Trophoblast cell (in vitro differentiated cells and primary cell): ENCODE results near the gene ULK4.
A peak's percentile ranks its signal among the peaks of the same experiment; 100 is the strongest.

Experiments
- DNase-seq, 2 donors: peaks; one replicate each; pipeline ENCODE4 v3.0.0-alpha.2; 2016
- H2AFZ ChIP-seq: 2 replicates; pipeline ENCODE4 v1.6.1; 2013; ENCODE audit warnings: low read length, moderate library complexity, mild to moderate bottlenecking; ENCODE audit not compliant: insufficient read depth, poor library complexity
- H2AK5ac ChIP-seq: 2 replicates; pipeline ENCODE4 v1.6.1; 2013; ENCODE audit warnings: mild to moderate bottlenecking, low read length
- H2BK120ac ChIP-seq: 2 replicates; pipeline ENCODE4 v1.6.1; 2013; ENCODE audit warnings: low read length, mild to moderate bottlenecking, moderate library complexity; ENCODE audit not compliant: insufficient read depth, poor library complexity
- H2BK12ac ChIP-seq: 2 replicates; pipeline ENCODE4 v1.6.1; 2013; ENCODE audit warnings: mild to moderate bottlenecking, low read length, moderate library complexity
- H2BK5ac ChIP-seq: 2 replicates; pipeline ENCODE4 v1.6.1; 2013; ENCODE audit warnings: low read length, low read depth, moderate library complexity, mild to moderate bottlenecking; ENCODE audit not compliant: poor library complexity
- H3K14ac ChIP-seq: 2 replicates; pipeline ENCODE4 v1.6.1; 2013; ENCODE audit warnings: mild to moderate bottlenecking, low read length
- H3K18ac ChIP-seq: 2 replicates; pipeline ENCODE4 v1.6.1; 2013; ENCODE audit warnings: mild to moderate bottlenecking, low read length
- H3K23ac ChIP-seq: 2 replicates; pipeline ENCODE4 v1.6.1; 2013; ENCODE audit warnings: low read length
- H3K27ac ChIP-seq: 2 replicates; pipeline ENCODE4 v1.5.1; 2013; ENCODE audit warnings: low read depth, mild to moderate bottlenecking, inconsistent platforms, low read length, moderate library complexity
- H3K27me3 ChIP-seq: 2 replicates; pipeline ENCODE4 v1.6.1; 2013; ENCODE audit warnings: inconsistent platforms, mild to moderate bottlenecking, low read length, moderate library complexity; ENCODE audit not compliant: insufficient read depth
- H3K36me3 ChIP-seq, 2 experiments: 1 replicate in 1 of 2; 2 replicates in 1 of 2; pipeline ENCODE4 v1.6.1; 2013; ENCODE audit warnings: low read length in 2 of 2, mild to moderate bottlenecking in 2 of 2, moderate library complexity in 1 of 2; ENCODE audit not compliant: insufficient read depth in 2 of 2, control insufficient read depth in 1 of 2
- H3K4ac ChIP-seq: 2 replicates; pipeline ENCODE4 v1.6.1; 2013; ENCODE audit warnings: low read depth, mild to moderate bottlenecking, low read length, moderate library complexity
- H3K4me1 ChIP-seq, 2 experiments: 1 replicate in 1 of 2; 2 replicates in 1 of 2; pipeline ENCODE4 v1.6.1; 2013; ENCODE audit warnings: low read length in 2 of 2, mild to moderate bottlenecking in 2 of 2, moderate library complexity in 1 of 2; ENCODE audit not compliant: insufficient read depth in 2 of 2, control insufficient read depth in 1 of 2
- H3K4me2 ChIP-seq: 2 replicates; pipeline ENCODE4 v1.6.1; 2013; ENCODE audit warnings: inconsistent platforms, mild to moderate bottlenecking, low read length, moderate library complexity
- H3K4me3 ChIP-seq: 2 replicates; pipeline ENCODE4 v1.5.1; 2013; ENCODE audit warnings: mild to moderate bottlenecking, low read depth, low read length, inconsistent platforms
- H3K79me1 ChIP-seq: one replicate; pipeline ENCODE4 v1.6.1; 2013; ENCODE audit warnings: low read length
- H3K79me2 ChIP-seq: 2 replicates; pipeline ENCODE4 v1.6.1; 2013; ENCODE audit warnings: low read length, mild to moderate bottlenecking; ENCODE audit not compliant: control insufficient read depth, insufficient read depth, poor library complexity
- H3K9ac ChIP-seq: 2 replicates; pipeline ENCODE4 v1.6.1; 2013; ENCODE audit warnings: mild to moderate bottlenecking, low read length
- H3K9me3 ChIP-seq: 2 replicates; pipeline ENCODE4 v1.6.1; 2013; ENCODE audit warnings: low read depth, mild to moderate bottlenecking, control low read depth, inconsistent platforms, low read length; ENCODE audit not compliant: insufficient read depth
- H4K12ac ChIP-seq: 2 replicates; pipeline ENCODE4 v1.6.1; 2013; ENCODE audit warnings: low read depth, mild to moderate bottlenecking, low read length, moderate library complexity
- H4K8ac ChIP-seq: 2 replicates; pipeline ENCODE4 v1.6.1; 2013; ENCODE audit warnings: low read depth, mild to moderate bottlenecking, low read length, moderate library complexity
- H4K91ac ChIP-seq: one replicate; pipeline ENCODE4 v1.6.1; 2013; ENCODE audit warnings: low read depth, mild to moderate bottlenecking, low read length, moderate library complexity
- WGBS: extraction: QIAGEN DNeasy Blood & Tissue Kit; methylation state at CpG from one replicate; pipeline ENCODE4 v1.1.7; 2013; ENCODE audit warnings: missing lambda C conversion rate; ENCODE audit not compliant: insufficient read length, insufficient coverage; ENCODE audit errors: extremely low coverage; 5-methylcytosine and 5-hydroxymethylcytosine counted together

ULK4 gene

DNA sequence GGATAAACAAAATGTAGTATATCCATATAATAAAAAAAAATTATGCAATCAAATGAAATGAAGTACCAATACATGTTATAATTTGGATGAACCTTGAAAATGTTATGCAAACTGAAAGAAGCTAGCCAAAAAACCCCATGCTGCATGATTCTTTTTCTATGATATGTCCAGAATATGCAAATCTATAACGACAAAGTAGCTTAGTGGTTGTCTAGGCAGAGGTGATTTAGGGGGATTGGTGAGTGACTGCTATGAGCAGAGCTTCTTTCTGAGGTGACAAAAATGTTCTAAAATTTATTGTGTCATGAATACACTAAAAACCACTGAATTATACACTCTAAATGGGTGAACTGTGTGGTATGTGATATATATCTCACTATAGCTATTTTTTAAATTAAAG is 438.0 kb downstream of the ULK4 start:
- no peaks in the 10 kb centered on the region for H3K9me3 ChIP-seq
- H3K18ac ChIP-seq, result no peak overlapping the region
- no peak overlapping the region for H2BK12ac ChIP-seq
- H3K9ac ChIP-seq, result no peak overlapping the region
- no CpG with 5 or more reads among the region's 1 CpG for WGBS
- no peak overlapping the region for H2AK5ac ChIP-seq
- no peak overlapping the region for H2AFZ ChIP-seq
- H3K4me2 ChIP-seq, result no peak overlapping the region
- peaks cover 0 to 2% of the 10 kb centered on the region in 2 experiments for H3K4me1 ChIP-seq
- DNase-seq, result no peak
- no peak overlapping the region for H3K4ac ChIP-seq
- no peak overlapping the region for H3K4me3 ChIP-seq
- no peak overlapping the region for H3K23ac ChIP-seq
- H4K91ac ChIP-seq, result no peak overlapping the region
- H4K8ac ChIP-seq, result no peak overlapping the region
- no peaks in the 10 kb centered on the region for H3K27me3 ChIP-seq
- no peak overlapping the region for H2BK5ac ChIP-seq
- no peaks in the 10 kb centered on the region for H3K79me1 ChIP-seq
- H3K27ac ChIP-seq, result no peak overlapping the region
- H3K14ac ChIP-seq, result no peak overlapping the region
- H3K79me2 ChIP-seq, result no peaks in the 10 kb centered on the region
- no peaks in the 10 kb centered on the region for H3K36me3 ChIP-seq
- H2BK120ac ChIP-seq, result no peak overlapping the region
- H4K12ac ChIP-seq, result no peak overlapping the region

DNA sequence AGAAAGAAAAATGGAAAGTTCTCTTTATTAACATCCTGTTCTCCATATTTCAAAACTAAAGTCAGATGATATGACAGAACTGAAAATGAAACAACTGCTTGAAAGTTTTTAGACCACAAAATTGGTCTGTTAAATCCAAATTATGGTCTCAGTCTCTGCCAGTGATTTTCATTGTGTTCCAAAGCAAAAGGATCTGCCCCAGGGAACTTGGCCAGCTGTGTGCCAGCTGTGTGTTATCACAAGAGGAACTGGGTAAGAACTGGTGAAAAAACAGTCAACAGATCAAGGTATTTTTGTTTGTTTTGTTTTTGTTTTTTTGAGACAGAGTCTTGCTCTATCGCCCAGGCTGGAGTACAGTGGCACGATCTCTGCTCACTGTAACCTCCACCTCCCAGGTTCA is 439.3 kb downstream of the ULK4 start:
- H3K9ac ChIP-seq, result no peak overlapping the region
- H3K23ac ChIP-seq, result no peak overlapping the region
- no peak overlapping the region for H3K4me2 ChIP-seq
- no peak for DNase-seq
- H3K14ac ChIP-seq, result no peak overlapping the region
- no peaks in the 10 kb centered on the region for H3K36me3 ChIP-seq
- H3K4me3 ChIP-seq, result no peak overlapping the region
- no peak overlapping the region for H3K27ac ChIP-seq
- WGBS, result no CpG with 5 or more reads among the region's 2 CpGs
- H3K18ac ChIP-seq, result no peak overlapping the region
- no peak overlapping the region for H2BK120ac ChIP-seq
- H3K4me1 ChIP-seq, result peaks cover 0 to 2% of the 10 kb centered on the region in 2 experiments
- H3K4ac ChIP-seq, result no peak overlapping the region
- no peak overlapping the region for H2AK5ac ChIP-seq
- H3K79me2 ChIP-seq, result no peaks in the 10 kb centered on the region
- H4K8ac ChIP-seq, result no peak overlapping the region
- H2BK12ac ChIP-seq, result no peak overlapping the region
- H2BK5ac ChIP-seq, result no peak overlapping the region
- no peak overlapping the region for H4K91ac ChIP-seq
- H3K79me1 ChIP-seq, result no peaks in the 10 kb centered on the region
- no peaks in the 10 kb centered on the region for H3K27me3 ChIP-seq
- no peaks in the 10 kb centered on the region for H3K9me3 ChIP-seq
- H4K12ac ChIP-seq, result no peak overlapping the region
- no peak overlapping the region for H2AFZ ChIP-seq

DNA sequence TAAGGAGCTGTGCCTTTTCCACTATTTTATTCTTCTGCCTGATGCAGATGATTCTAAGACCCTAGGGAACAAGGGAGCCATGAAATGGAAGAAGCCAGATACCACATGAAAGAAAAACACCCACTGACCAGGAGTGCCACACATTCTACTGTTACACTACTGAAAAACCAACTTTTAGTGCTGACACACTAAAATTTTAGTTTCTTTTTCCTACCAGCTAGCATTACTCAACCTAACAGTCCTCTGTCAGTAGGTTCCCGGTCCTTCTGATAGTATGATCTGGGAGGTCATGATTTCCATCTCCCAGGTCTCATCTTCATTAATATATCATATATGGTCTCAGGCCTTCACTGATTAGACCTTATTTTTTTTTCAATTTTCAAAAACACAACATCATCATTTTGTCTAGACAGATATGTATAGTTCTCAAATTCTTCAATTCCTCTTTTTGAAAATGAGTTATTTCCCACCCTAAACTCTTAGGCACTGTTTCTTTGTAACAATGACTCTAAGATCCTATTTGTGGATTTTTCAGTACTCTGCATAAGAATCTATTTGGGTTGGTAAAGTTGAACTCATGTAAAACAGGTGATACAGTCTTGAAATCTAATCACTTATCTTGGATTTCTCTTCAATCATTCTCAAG is 440.8 kb downstream of the ULK4 start:
- H4K8ac ChIP-seq, result no peak overlapping the region
- WGBS, result no CpG with 5 or more reads among the region's 1 CpG
- H3K27ac ChIP-seq, result no peak overlapping the region

DNA sequence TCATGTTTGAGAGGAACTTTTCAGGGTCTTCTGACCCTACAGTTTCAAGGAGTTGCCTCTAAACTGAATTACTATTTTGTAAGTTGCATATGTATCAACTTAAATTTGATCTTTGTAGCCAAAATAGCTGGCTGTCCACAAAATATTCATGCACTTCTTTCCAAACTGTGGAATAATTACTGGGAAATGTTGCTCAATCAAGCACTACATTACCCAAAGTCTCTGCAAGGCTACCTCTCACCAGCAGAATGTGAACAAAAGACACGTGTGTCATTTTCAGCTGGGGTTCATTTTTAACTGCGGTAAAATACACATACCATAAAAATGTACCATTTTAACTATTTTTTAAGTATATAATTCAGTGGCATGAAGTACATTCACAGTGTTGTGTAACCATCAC is 442.2 kb downstream of the ULK4 start:
- no CpG with 5 or more reads among the region's 2 CpGs for WGBS
- H3K4me2 ChIP-seq, result no peak overlapping the region
- no peak overlapping the region for H3K4ac ChIP-seq
- H2AFZ ChIP-seq, result no peak overlapping the region
- no peaks in the 10 kb centered on the region for H3K79me1 ChIP-seq
- H3K4me1 ChIP-seq, result no peaks in the 10 kb centered on the region
- no peaks in the 10 kb centered on the region for H3K9me3 ChIP-seq
- no peak overlapping the region for H4K8ac ChIP-seq
- no peak overlapping the region for H3K14ac ChIP-seq
- H3K36me3 ChIP-seq, result no peaks in the 10 kb centered on the region
- H2BK5ac ChIP-seq, result no peak overlapping the region
- no peak overlapping the region for H2BK12ac ChIP-seq
- H3K27me3 ChIP-seq, result no peaks in the 10 kb centered on the region
- no peak overlapping the region for H3K27ac ChIP-seq
- no peaks in the 10 kb centered on the region for H3K79me2 ChIP-seq
- peak in 1 of 2 donors; percentile 2 for DNase-seq
- H3K18ac ChIP-seq, result no peak overlapping the region
- H3K23ac ChIP-seq, result no peak overlapping the region
- no peak overlapping the region for H2AK5ac ChIP-seq
- no peak overlapping the region for H4K12ac ChIP-seq
- no peak overlapping the region for H2BK120ac ChIP-seq
- no peak overlapping the region for H3K9ac ChIP-seq
- no peak overlapping the region for H4K91ac ChIP-seq
- no peak overlapping the region for H3K4me3 ChIP-seq

More for the DNA sequence above, 440.8 kb downstream of the ULK4 start:
- H2BK120ac ChIP-seq, result no peak overlapping the region
- no peak overlapping the region for H3K23ac ChIP-seq
- H3K36me3 ChIP-seq, result no peaks in the 10 kb centered on the region
- H3K4ac ChIP-seq, result no peak overlapping the region
- no peak overlapping the region for H3K14ac ChIP-seq
- H2AK5ac ChIP-seq, result no peak overlapping the region
- H2AFZ ChIP-seq, result no peak overlapping the region
- H2BK12ac ChIP-seq, result no peak overlapping the region
- no peak overlapping the region for H2BK5ac ChIP-seq
- H3K9me3 ChIP-seq, result no peaks in the 10 kb centered on the region
- no peak overlapping the region for H3K4me2 ChIP-seq
- H3K79me2 ChIP-seq, result no peaks in the 10 kb centered on the region
- no peak overlapping the region for H4K12ac ChIP-seq
- H3K79me1 ChIP-seq, result no peaks in the 10 kb centered on the region
- H3K9ac ChIP-seq, result no peak overlapping the region
- no peaks in the 10 kb centered on the region for H3K27me3 ChIP-seq
- H3K4me3 ChIP-seq, result no peak overlapping the region
- peaks cover 0 to 2% of the 10 kb centered on the region in 2 experiments for H3K4me1 ChIP-seq
- no peak for DNase-seq
- no peak overlapping the region for H4K91ac ChIP-seq
- H3K18ac ChIP-seq, result no peak overlapping the region
